ENCODE results near the gene CCDC112. TPM values are rescaled to one million over a fixed set of nuclear protein-coding genes. Genes with fewer than 3 reads are reported as not detected.

Gene CCDC112
- total and polyA plus RNA-seq, 2 of the 4 experiments (the other 2 are of a cell fraction), result 2.0 to 2.3 TPM

DNA sequence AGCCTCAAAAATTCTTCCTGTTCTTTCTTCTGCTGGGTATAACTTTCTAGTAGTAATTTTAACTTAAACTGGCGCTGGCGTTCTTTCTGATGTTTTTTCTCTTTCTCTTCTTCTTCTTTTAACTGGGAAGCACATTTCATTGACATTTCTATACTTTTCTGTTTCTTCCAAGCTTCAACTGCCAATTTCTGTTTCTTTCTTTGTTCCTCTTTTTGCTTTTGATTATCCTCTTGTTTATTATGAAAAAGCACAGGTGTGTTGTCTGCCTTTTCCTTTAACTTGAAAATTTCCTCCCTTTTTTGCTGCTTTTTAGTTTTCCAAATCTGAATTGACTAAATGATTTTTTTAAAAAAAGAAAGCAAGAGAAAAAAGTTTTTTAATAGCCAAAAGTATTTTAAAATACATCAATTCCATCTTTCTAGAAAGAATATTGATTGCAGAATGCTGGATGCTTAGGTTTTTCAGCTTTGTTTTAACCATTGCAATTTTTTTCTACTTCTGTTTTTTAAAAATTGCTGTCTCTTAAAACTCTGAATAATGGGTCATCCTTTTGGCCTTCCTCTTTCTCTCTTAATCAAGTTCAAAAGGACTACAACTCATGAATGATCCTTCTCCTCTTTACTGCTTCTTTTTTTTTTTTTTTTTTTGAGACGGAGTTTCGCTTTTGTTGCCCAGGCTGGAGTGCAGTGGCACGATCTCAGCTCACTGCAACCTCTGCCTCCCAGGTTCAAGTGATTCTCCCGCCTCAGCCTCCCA is 25.0 kb downstream of the CCDC112 start:
- H3K14ac ChIP-seq (replicated peaks; ENCODE audit: low read depth, low read length), result no peak overlapping the region
- no peaks in the 10 kb centered on the region for H4K20me1 ChIP-seq (ENCODE audit: insufficient read depth, low read length)
- H3K27me3 ChIP-seq (ENCODE audit: control insufficient read depth, insufficient read depth, low read length), result no peaks in the 10 kb centered on the region
- no peak overlapping the region for H2AK9ac ChIP-seq (replicated peaks; ENCODE audit: low read depth, low read length, poor library complexity)
- peaks cover 2% of the 10 kb centered on the region; the same call in 1 of the 2 replicates for H3K4me1 ChIP-seq (ENCODE audit: control insufficient read depth, insufficient read depth, low read length)
- POLR2A ChIA-PET (ENCODE audit: unreplicated experiment), result interaction anchor here (0.6 kb wide), 1 partner anchor 73 kb away, joined by 14 read pairs; no protein-coding TSS in a partner anchor
- H2BK120ac ChIP-seq (ENCODE audit: low read depth, low read length), result no peak overlapping the region
- H2BK5ac ChIP-seq (ENCODE audit: low read depth, low read length, poor library complexity, severe bottlenecking), result no peak overlapping the region
- H3K18ac ChIP-seq (ENCODE audit: low read depth, low read length), result no peak overlapping the region
- no peak overlapping the region for H3K4me2 ChIP-seq (ENCODE audit: low read depth, low read length)
- intact Hi-C loops (cut with micrococcal nuclease), result no loop called here
- H2BK20ac ChIP-seq (ENCODE audit: low read depth, low read length), result no peak overlapping the region
- no peak overlapping the region for H4K5ac ChIP-seq (ENCODE audit: low read depth, low read length)
- BruUV-seq (replicated peaks), result no TSS peak
- no peak overlapping the region for H2AFZ ChIP-seq (replicated peaks; ENCODE audit: low read length, poor library complexity)
- no peak overlapping the region for H3K4me3 ChIP-seq (ENCODE audit: insufficient read depth, low read depth, low read length)
- no peak overlapping the region for H3K4ac ChIP-seq (ENCODE audit: low read depth, low read length)
- no peaks in the 10 kb centered on the region for H3K9me3 ChIP-seq (ENCODE audit: control insufficient read depth, insufficient read depth, low read length)
- dilution Hi-C loops (cut with HindIII; ENCODE audit: low sequenced_read_pairs, unreplicated experiment), result no loop called here
- H2AK5ac ChIP-seq (ENCODE audit: low read depth, low read length), result no peak overlapping the region
- H3K36me3 ChIP-seq (ENCODE audit: control insufficient read depth, insufficient read depth, low read length), result peaks cover 5% of the 10 kb centered on the region
- ATAC-seq (ENCODE audit: low read depth), result no peak
- H3K56ac ChIP-seq (ENCODE audit: extremely low read depth, insufficient read depth, low read length), result no peak overlapping the region
- CTCF ChIA-PET, result interaction anchor here (0.6 kb wide), 1 partner anchor 110 kb away, joined by 3 read pairs; no protein-coding TSS in a partner anchor
- no peak overlapping the region for H2BK15ac ChIP-seq (ENCODE audit: low read depth, low read length)
- H3K9me1 ChIP-seq (ENCODE audit: insufficient read depth, low read length), result peaks cover 2% of the 10 kb centered on the region; the same call in 1 of the 2 replicates
- in situ Hi-C loops (cut with MboI; ENCODE audit: low sequenced_read_pairs), result no loop called here
- no peak overlapping the region for H3K9ac ChIP-seq (ENCODE audit: low read depth, low read length)
- H4K91ac ChIP-seq (ENCODE audit: insufficient read depth, low read depth, low read length), result no peak overlapping the region
- H3K23ac ChIP-seq (ENCODE audit: low read depth, low read length), result no peak overlapping the region
- H3K79me1 ChIP-seq (ENCODE audit: low read depth in 1 of 2, low read length in 2 of 2), result no peaks in the 10 kb centered on the region; a peak in 1 of 4 replicates
- H4K8ac ChIP-seq (ENCODE audit: low read depth in 2 of 2, low read length in 2 of 2), result no peak overlapping the region
- DNase-seq, result no peak
- no CpG with 5 or more reads among the region's 6 CpGs for WGBS, 2 experiments (ENCODE audit: extremely low coverage in 2 of 2, insufficient read length in 1 of 2)
- no peak overlapping the region for H3K27ac ChIP-seq (ENCODE audit: insufficient read depth, low read length)
- TF ChIP-seq SMC3 (IDR thresholded peaks at IDR 0.05; ENCODE audit: low read depth, low read length) (no peak), MAZ (IDR thresholded peaks at IDR 0.05; ENCODE audit: borderline replicate concordance, low read depth, low read length) (no peak), RAD21 (IDR thresholded peaks at IDR 0.05; ENCODE audit: low read length) (no peak), MAFK (IDR thresholded peaks at IDR 0.05; ENCODE audit: low read depth, low read length) (no peak), MXI1 (IDR thresholded peaks at IDR 0.05; ENCODE audit: borderline replicate concordance, low read depth, low read length) (no peak), RFX5 (IDR thresholded peaks at IDR 0.05; ENCODE audit: low read depth, low read length) (no peak), FOS (IDR thresholded peaks at IDR 0.05; ENCODE audit: low read depth, low read length) (no peak), POLR2A (IDR thresholded peaks at IDR 0.05; ENCODE audit: low read depth, low read length) (no peak), BHLHE40 (IDR thresholded peaks at IDR 0.05; ENCODE audit: low read depth, low read length) (no peak), NFE2L2 (IDR thresholded peaks at IDR 0.05; ENCODE audit: low read depth, low read length) (no peak), RCOR1 (IDR thresholded peaks at IDR 0.05; ENCODE audit: insufficient replicate concordance, low read length) (no peak), CHD1 (IDR thresholded peaks at IDR 0.05; ENCODE audit: low read depth, low read length) (no peak)
- TF ChIP-seq, protein P1, sequence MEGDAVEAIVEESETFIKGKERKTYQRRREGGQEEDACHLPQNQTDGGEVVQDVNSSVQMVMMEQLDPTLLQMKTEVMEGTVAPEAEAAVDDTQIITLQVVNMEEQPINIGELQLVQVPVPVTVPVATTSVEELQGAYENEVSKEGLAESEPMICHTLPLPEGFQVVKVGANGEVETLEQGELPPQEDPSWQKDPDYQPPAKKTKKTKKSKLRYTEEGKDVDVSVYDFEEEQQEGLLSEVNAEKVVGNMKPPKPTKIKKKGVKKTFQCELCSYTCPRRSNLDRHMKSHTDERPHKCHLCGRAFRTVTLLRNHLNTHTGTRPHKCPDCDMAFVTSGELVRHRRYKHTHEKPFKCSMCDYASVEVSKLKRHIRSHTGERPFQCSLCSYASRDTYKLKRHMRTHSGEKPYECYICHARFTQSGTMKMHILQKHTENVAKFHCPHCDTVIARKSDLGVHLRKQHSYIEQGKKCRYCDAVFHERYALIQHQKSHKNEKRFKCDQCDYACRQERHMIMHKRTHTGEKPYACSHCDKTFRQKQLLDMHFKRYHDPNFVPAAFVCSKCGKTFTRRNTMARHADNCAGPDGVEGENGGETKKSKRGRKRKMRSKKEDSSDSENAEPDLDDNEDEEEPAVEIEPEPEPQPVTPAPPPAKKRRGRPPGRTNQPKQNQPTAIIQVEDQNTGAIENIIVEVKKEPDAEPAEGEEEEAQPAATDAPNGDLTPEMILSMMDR (conservative IDR thresholded peaks at IDR 0.05; ENCODE audit: low read depth, low read length), result no peak
- TF ChIP-seq, protein P2, sequence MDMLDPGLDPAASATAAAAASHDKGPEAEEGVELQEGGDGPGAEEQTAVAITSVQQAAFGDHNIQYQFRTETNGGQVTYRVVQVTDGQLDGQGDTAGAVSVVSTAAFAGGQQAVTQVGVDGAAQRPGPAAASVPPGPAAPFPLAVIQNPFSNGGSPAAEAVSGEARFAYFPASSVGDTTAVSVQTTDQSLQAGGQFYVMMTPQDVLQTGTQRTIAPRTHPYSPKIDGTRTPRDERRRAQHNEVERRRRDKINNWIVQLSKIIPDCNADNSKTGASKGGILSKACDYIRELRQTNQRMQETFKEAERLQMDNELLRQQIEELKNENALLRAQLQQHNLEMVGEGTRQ (IDR thresholded peaks at IDR 0.05; ENCODE audit: low read depth, low read length), result no peak
- TF ChIP-seq, protein P3, sequence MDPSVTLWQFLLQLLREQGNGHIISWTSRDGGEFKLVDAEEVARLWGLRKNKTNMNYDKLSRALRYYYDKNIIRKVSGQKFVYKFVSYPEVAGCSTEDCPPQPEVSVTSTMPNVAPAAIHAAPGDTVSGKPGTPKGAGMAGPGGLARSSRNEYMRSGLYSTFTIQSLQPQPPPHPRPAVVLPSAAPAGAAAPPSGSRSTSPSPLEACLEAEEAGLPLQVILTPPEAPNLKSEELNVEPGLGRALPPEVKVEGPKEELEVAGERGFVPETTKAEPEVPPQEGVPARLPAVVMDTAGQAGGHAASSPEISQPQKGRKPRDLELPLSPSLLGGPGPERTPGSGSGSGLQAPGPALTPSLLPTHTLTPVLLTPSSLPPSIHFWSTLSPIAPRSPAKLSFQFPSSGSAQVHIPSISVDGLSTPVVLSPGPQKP (IDR thresholded peaks at IDR 0.05; ENCODE audit: borderline replicate concordance, low read depth, low read length), result no peak

Measured in IMR-90 (cell line).